ENCODE results near the gene BANF2. TPM values are rescaled to one million over a fixed set of nuclear protein-coding genes. Genes with fewer than 3 reads are reported as not detected.
"Not testable (repeated sequence)": the region's sequence is repeated elsewhere in the genome, so short reads cannot be mapped to it uniquely, and the experiment has no call there.

Gene BANF2
- total and polyA plus RNA-seq, 2 experiments from 2014 or later: not detected

DNA sequence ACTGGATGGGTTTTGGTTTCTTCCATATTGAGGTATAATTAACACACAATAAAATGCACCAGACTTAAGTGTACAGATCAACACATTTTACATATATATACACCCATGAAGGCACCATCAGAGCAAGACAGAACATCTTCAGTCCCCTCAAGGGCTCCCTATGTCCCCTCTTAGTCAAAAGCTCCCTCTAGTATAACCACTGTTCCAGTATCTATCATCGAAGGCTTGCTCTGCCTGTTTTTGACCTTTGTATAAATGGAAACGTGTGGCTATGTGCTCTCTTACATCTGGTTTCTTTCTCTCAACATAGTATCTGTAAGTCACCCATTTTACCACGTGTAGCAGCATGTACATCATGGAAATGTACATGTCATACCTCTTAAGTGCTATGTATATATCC lies 66.5 kb downstream of the BANF2 start:
- Histone ChIP-seq H3K4me1 (ENCODE audit: insufficient read depth) (peaks cover 13% of the 10 kb centered on the region), H3K36me3 (replicated peaks; ENCODE audit: insufficient read depth, low read depth) (no peaks in the 10 kb centered on the region), H3K79me2 (no peaks in the 10 kb centered on the region), H3K4me2 (no peak overlapping the region), H2AFZ (no peak overlapping the region), H3K9me3 (ENCODE audit: low read depth) (no peaks in the 10 kb centered on the region), H4K20me1 (ENCODE audit: insufficient read depth, poor library complexity, severe bottlenecking) (no peaks in the 10 kb centered on the region), H3K27me3 (no peaks in the 10 kb centered on the region), H3K27ac (no peak overlapping the region), H3K9me2 (replicated peaks; ENCODE audit: insufficient read depth) (no peaks in the 10 kb centered on the region), H3K4me3 (no peak overlapping the region)
- WGBS (ENCODE audit: low lambda C conversion rate, missing lambda C conversion rate): 80% methylated on average over 3 of the region's 3 CpGs
- TF ChIP-seq EZH2phosphoT487 (IDR thresholded peaks at IDR 0.05; ENCODE audit: low read depth, severe bottlenecking, unreplicated experiment) (no peak), EZH2 (IDR thresholded peaks at IDR 0.05; ENCODE audit: borderline replicate concordance) (no peak)
- TF ChIP-seq, protein P1, sequence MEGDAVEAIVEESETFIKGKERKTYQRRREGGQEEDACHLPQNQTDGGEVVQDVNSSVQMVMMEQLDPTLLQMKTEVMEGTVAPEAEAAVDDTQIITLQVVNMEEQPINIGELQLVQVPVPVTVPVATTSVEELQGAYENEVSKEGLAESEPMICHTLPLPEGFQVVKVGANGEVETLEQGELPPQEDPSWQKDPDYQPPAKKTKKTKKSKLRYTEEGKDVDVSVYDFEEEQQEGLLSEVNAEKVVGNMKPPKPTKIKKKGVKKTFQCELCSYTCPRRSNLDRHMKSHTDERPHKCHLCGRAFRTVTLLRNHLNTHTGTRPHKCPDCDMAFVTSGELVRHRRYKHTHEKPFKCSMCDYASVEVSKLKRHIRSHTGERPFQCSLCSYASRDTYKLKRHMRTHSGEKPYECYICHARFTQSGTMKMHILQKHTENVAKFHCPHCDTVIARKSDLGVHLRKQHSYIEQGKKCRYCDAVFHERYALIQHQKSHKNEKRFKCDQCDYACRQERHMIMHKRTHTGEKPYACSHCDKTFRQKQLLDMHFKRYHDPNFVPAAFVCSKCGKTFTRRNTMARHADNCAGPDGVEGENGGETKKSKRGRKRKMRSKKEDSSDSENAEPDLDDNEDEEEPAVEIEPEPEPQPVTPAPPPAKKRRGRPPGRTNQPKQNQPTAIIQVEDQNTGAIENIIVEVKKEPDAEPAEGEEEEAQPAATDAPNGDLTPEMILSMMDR (IDR thresholded peaks at IDR 0.05; ENCODE audit: poor library complexity): no peak
- DNase-seq (ENCODE audit: low spot score): no peak

DNA sequence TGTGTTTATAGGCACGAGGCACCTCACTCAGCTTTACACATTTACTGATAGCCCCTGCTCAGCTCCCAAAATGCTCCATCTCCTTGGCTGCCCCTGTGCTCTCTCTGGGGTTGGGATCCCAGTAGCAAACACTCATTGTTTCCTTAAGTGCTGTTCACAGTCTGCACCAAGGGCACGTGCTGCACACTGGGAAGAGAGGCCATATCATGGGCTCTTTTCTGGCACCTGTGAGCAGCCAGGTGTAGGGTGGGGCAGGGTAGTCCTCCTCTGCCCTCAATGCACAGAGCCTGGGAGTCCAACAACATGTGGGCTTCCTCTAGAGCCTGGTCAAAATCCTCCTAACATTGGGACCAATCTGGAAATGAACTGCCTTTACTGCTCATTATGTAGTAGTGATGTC lies 67.9 kb downstream of the BANF2 start:
- Histone ChIP-seq H3K9me2 (replicated peaks; ENCODE audit: insufficient read depth) (no peaks in the 10 kb centered on the region), H3K36me3 (replicated peaks; ENCODE audit: insufficient read depth, low read depth) (no peaks in the 10 kb centered on the region), H3K79me2 (no peaks in the 10 kb centered on the region), H3K4me3 (no peak overlapping the region), H3K27me3 (no peaks in the 10 kb centered on the region), H3K27ac (no peak overlapping the region), H4K20me1 (ENCODE audit: insufficient read depth, poor library complexity, severe bottlenecking) (no peaks in the 10 kb centered on the region), H3K4me1 (ENCODE audit: insufficient read depth) (peaks cover 16% of the 10 kb centered on the region), H3K9me3 (ENCODE audit: low read depth) (no peaks in the 10 kb centered on the region), H3K4me2 (no peak overlapping the region), H2AFZ (no peak overlapping the region)
- DNase-seq (ENCODE audit: low spot score): no peak
- WGBS (ENCODE audit: low lambda C conversion rate, missing lambda C conversion rate): 86% methylated on average over 2 of the region's 2 CpGs
- TF ChIP-seq, protein P1 (IDR thresholded peaks at IDR 0.05; ENCODE audit: poor library complexity): no peak
- TF ChIP-seq EZH2phosphoT487 (IDR thresholded peaks at IDR 0.05; ENCODE audit: low read depth, severe bottlenecking, unreplicated experiment): no peak
- TF ChIP-seq EZH2 (IDR thresholded peaks at IDR 0.05; ENCODE audit: borderline replicate concordance): no peak

DNA sequence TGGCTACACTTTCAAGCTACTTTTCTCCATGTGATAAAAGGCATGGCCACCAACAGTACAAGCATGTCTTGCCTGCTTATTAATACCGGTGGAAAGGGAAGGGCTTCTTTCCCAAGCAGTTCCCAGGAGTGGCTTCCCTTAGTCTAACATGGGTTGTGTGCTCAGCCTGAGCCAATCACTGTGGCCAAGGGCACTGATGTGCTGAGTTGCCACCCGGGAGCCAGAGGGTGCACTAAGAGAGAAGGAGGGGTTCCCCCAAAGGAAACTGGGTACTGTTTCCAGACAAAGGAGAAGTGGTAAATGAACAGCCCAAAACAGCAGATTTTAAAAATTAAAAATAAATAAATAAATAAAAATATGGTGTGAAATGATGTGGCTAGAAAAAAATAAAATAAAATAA lies 68.5 kb downstream of the BANF2 start:
- H3K9me2 ChIP-seq (replicated peaks; ENCODE audit: insufficient read depth): no peaks in the 10 kb centered on the region
- 89% methylated on average over 2 of the region's 2 CpGs for WGBS (ENCODE audit: low lambda C conversion rate, missing lambda C conversion rate)
- H4K20me1 ChIP-seq (ENCODE audit: insufficient read depth, poor library complexity, severe bottlenecking): no peaks in the 10 kb centered on the region
- no peaks in the 10 kb centered on the region for H3K79me2 ChIP-seq
- no peaks in the 10 kb centered on the region for H3K36me3 ChIP-seq (replicated peaks; ENCODE audit: insufficient read depth, low read depth)
- TF ChIP-seq, protein P1 (IDR thresholded peaks at IDR 0.05; ENCODE audit: poor library complexity): no peak
- no peak for TF ChIP-seq EZH2 (IDR thresholded peaks at IDR 0.05; ENCODE audit: borderline replicate concordance)
- TF ChIP-seq EZH2phosphoT487 (IDR thresholded peaks at IDR 0.05; ENCODE audit: low read depth, severe bottlenecking, unreplicated experiment): no peak
- peaks cover 9% of the 10 kb centered on the region for H3K4me1 ChIP-seq (ENCODE audit: insufficient read depth)
- H3K27ac ChIP-seq: no peak overlapping the region
- H3K4me3 ChIP-seq: no peak overlapping the region
- H3K27me3 ChIP-seq: no peaks in the 10 kb centered on the region
- no peaks in the 10 kb centered on the region for H3K9me3 ChIP-seq (ENCODE audit: low read depth)
- no peak overlapping the region for H2AFZ ChIP-seq
- DNase-seq (ENCODE audit: low spot score): no peak
- no peak overlapping the region for H3K4me2 ChIP-seq

DNA sequence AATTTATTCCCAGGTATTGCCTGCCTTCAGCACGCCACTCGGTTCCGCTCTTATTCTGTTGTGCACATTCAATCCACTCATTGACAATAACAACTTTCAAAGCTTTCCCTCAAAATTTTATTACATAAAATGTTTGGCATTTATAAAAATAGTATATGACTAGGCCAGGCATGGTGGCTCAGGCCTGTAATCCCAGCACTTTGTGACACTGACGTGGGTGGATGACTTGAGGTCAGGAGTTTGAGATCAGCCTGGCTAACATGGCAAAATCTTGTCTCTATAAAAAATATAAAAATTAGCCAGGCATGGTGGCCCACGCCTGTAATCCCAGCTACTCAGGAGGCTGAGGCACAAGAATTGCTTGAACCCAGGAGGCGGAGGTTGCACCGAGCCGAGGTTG lies 70.0 kb downstream of the BANF2 start:
- H2AFZ ChIP-seq; H3K27ac ChIP-seq; H3K4me3 ChIP-seq; H3K79me2 ChIP-seq; H3K27me3 ChIP-seq; H4K20me1 ChIP-seq (ENCODE audit: insufficient read depth, poor library complexity, severe bottlenecking); DNase-seq (ENCODE audit: low spot score); H3K36me3 ChIP-seq (replicated peaks; ENCODE audit: insufficient read depth, low read depth); H3K4me2 ChIP-seq; H3K4me1 ChIP-seq (ENCODE audit: insufficient read depth); H3K9me3 ChIP-seq (ENCODE audit: low read depth); H3K9me2 ChIP-seq (replicated peaks; ENCODE audit: insufficient read depth): not testable (repeated sequence)
- 97% methylated on average over 8 of the region's 8 CpGs for WGBS (ENCODE audit: low lambda C conversion rate, missing lambda C conversion rate)

All from hepatocyte (in vitro differentiated cells).